ES-I3 (cell line): ENCODE data around the gene CHD8.
"Not testable (repeated sequence)": the region's sequence is repeated elsewhere in the genome, so short reads cannot be mapped to it uniquely, and the experiment has no call there.

Experiments used
- H3K36me3 ChIP-seq: 2 replicates; pipeline ENCODE4 v1.6.1; 2013; ENCODE audit warnings: mild to moderate bottlenecking, low read length, control low read depth, moderate library complexity; ENCODE audit not compliant: insufficient read depth
- H3K4me1 ChIP-seq: 2 replicates; pipeline ENCODE4 v1.6.1; 2013; ENCODE audit warnings: mild to moderate bottlenecking, control low read depth, low read length; ENCODE audit not compliant: insufficient read depth
- H3K9ac ChIP-seq: 2 replicates; pipeline ENCODE4 v1.6.1; 2013; ENCODE audit warnings: low read depth, mild to moderate bottlenecking, low read length, moderate library complexity
- H3K9me3 ChIP-seq: 2 replicates; pipeline ENCODE4 v1.6.1; 2013; ENCODE audit warnings: mild to moderate bottlenecking, low read length, moderate library complexity; ENCODE audit not compliant: control insufficient read depth, insufficient read depth

Gene CHD8

DNA sequence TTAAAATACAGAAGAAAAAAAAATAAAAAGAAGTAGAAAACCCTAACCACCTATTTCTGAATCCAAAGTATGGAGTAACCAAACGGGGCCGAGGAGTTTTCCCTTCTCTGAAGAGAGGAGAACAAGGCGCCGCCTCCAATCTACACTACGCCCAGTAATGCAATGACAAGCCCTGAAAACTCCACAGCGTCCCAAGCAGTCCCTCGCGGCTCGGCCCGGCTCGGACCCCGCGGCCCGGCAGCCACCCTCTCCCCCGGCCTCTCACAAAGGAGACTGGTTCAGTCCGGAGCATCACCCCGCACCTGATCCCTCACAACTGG lies 371 bp downstream of the CHD8 start:
- Histone ChIP-seq H3K9me3 (no peaks in the 10 kb centered on the region), H3K36me3 (no peaks in the 10 kb centered on the region), H3K9ac (peak overlapping the region; percentile 87), H3K4me1 (no peaks in the 10 kb centered on the region)

GRCh38 chr14:21454843-21455544 lies 929 bp downstream of the CHD8 start:
- H3K9me3 ChIP-seq: no peaks in the 10 kb centered on the region

GRCh38 chr14:21449899-21450216 lies 6.1 kb downstream of the CHD8 start:
- H3K9ac ChIP-seq: no peak overlapping the region
- peaks cover 12% of the 10 kb centered on the region; the same call in 1 of the 2 replicates for H3K4me1 ChIP-seq
- no peaks in the 10 kb centered on the region for H3K9me3 ChIP-seq
- no peaks in the 10 kb centered on the region for H3K36me3 ChIP-seq

More at GRCh38 chr14:21454843-21455544, 929 bp downstream of the CHD8 start:
- Histone ChIP-seq H3K36me3 (no peaks in the 10 kb centered on the region), H3K4me1 (peaks cover 4% of the 10 kb centered on the region; the same call in 1 of the 2 replicates), H3K9ac (peak overlapping the region; percentile 87)

GRCh38 chr14:21442657-21443056 lies 13.3 kb downstream of the CHD8 start:
- not testable (repeated sequence) for H3K4me1 ChIP-seq, H3K9me3 ChIP-seq, H3K9ac ChIP-seq, H3K36me3 ChIP-seq

- Histone ChIP-seq H3K9ac (no peak overlapping the region), H3K4me1 (peaks cover 7% of the 10 kb centered on the region; the same call in 1 of the 2 replicates), H3K9me3 (no peaks in the 10 kb centered on the region), H3K36me3 (no peaks in the 10 kb centered on the region)
Measured at GRCh38 chr14:21440859-21441258, 15.1 kb downstream of the CHD8 start.

GRCh38 chr14:21437063-21437901 lies 18.6 kb downstream of the CHD8 start:
- Histone ChIP-seq H3K9me3 (no peaks in the 10 kb centered on the region), H3K9ac (peak overlapping the region; percentile 52), H3K4me1 (peaks cover 7% of the 10 kb centered on the region; the same call in 1 of the 2 replicates), H3K36me3 (0 out of 2 replicates have a peak, but pooled peaks cover 2% of the 10 kb centered on the region)

DNA sequence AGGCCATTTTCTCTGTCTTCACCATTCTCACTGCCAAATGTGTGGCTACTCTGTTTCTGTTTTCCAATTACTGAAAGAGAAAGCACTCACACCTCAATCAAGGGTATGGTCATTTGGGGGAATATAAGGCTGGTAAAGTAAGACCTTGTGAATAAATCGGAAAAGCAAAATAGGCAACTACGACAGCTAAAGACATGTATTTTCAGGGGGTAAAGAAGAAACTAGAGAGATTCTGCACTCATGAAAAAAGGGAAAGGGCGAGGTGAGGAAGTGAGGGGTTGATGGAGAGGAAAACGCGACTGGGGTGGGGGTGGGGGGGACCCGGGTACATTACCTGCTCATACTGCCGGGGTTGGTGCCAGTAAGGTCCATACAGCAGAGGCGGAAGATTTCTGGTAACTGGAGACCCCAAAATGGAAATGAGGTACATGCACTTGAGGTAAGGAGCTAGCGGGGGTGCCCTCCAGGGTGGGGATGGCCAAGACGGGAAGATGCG lies 19.3 kb downstream of the CHD8 start:
- Histone ChIP-seq H3K9me3 (no peaks in the 10 kb centered on the region), H3K36me3 (0 out of 2 replicates have a peak, but pooled peaks cover 2% of the 10 kb centered on the region), H3K4me1 (peaks cover 7% of the 10 kb centered on the region; the same call in 1 of the 2 replicates), H3K9ac (peak overlapping the region; percentile 52)

- Histone ChIP-seq H3K9ac (no peak overlapping the region), H3K9me3 (no peaks in the 10 kb centered on the region), H3K4me1 (no peaks in the 10 kb centered on the region), H3K36me3 (peaks cover 37% of the 10 kb centered on the region)
Measured at GRCh38 chr14:21431126-21431525, 24.8 kb downstream of the CHD8 start.

- H3K36me3 ChIP-seq: peaks cover 53% of the 10 kb centered on the region
Measured at GRCh38 chr14:21428930-21429329, 27.0 kb downstream of the CHD8 start.

GRCh38 chr14:21426692-21427091 lies 29.2 kb downstream of the CHD8 start:
- Histone ChIP-seq H3K4me1 (no peaks in the 10 kb centered on the region), H3K36me3 (peaks cover 60% of the 10 kb centered on the region), H3K9ac (no peak overlapping the region), H3K9me3 (no peaks in the 10 kb centered on the region; the same call in 1 of the 2 replicates)

More at GRCh38 chr14:21428930-21429329, 27.0 kb downstream of the CHD8 start:
- Histone ChIP-seq H3K4me1 (no peaks in the 10 kb centered on the region), H3K9me3 (no peaks in the 10 kb centered on the region), H3K9ac (no peak overlapping the region)

GRCh38 chr14:21419528-21419927 lies 36.4 kb downstream of the CHD8 start:
- no peak overlapping the region for H3K9ac ChIP-seq
- no peaks in the 10 kb centered on the region; the same call in 1 of the 2 replicates for H3K9me3 ChIP-seq
- H3K4me1 ChIP-seq: no peaks in the 10 kb centered on the region
- peaks cover 23% of the 10 kb centered on the region; the same call in 1 of the 2 replicates for H3K36me3 ChIP-seq

- Histone ChIP-seq H3K9ac (no peak overlapping the region), H3K4me1 (no peaks in the 10 kb centered on the region), H3K36me3 (peaks cover 26% of the 10 kb centered on the region)
Measured at GRCh38 chr14:21415329-21415728, 40.6 kb downstream of the CHD8 start.

DNA sequence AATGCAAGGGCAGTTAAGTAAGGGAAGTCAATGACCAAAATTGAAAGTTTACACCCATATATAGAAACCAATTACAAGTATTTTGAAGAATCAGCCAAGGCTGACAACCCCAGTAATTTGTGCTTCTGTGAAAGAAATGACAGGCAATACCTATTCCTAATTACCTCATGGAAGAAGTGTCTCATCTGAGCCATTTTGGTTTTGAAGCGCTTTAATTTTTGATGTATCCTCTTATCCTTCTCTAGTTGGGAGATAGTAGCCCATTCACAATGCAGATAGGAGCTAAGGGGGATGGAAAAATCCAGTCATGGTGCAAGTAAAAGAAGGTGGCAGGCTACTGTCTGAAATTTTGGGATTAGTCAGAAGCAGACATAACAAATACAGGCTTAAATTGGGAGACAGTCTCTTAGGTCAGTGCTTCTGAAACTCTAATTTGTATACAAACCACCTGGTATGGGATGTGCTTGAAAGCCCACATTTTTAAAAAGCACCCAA lies 41.7 kb downstream of the CHD8 start:
- peaks cover 35% of the 10 kb centered on the region for H3K36me3 ChIP-seq
- H3K9ac ChIP-seq: no peak overlapping the region
- no peaks in the 10 kb centered on the region for H3K9me3 ChIP-seq
- H3K4me1 ChIP-seq: no peaks in the 10 kb centered on the region

More at GRCh38 chr14:21415329-21415728, 40.6 kb downstream of the CHD8 start:
- H3K9me3 ChIP-seq: no peaks in the 10 kb centered on the region

GRCh38 chr14:21408147-21408546 lies 47.8 kb downstream of the CHD8 start:
- Histone ChIP-seq H3K9ac (no peak overlapping the region), H3K4me1 (no peaks in the 10 kb centered on the region), H3K9me3 (no peaks in the 10 kb centered on the region), H3K36me3 (peaks cover 59% of the 10 kb centered on the region)
